CD4-positive, alpha-beta T cell treated with Interleukin-10 for 1 hour (primary cell): Measurements from ENCODE around the gene GNB1L.

Source experiments
- DNase-seq: peaks from one replicate; pipeline ENCODE4 v3.0.0-alpha.2; 2020

Gene GNB1L

DNA sequence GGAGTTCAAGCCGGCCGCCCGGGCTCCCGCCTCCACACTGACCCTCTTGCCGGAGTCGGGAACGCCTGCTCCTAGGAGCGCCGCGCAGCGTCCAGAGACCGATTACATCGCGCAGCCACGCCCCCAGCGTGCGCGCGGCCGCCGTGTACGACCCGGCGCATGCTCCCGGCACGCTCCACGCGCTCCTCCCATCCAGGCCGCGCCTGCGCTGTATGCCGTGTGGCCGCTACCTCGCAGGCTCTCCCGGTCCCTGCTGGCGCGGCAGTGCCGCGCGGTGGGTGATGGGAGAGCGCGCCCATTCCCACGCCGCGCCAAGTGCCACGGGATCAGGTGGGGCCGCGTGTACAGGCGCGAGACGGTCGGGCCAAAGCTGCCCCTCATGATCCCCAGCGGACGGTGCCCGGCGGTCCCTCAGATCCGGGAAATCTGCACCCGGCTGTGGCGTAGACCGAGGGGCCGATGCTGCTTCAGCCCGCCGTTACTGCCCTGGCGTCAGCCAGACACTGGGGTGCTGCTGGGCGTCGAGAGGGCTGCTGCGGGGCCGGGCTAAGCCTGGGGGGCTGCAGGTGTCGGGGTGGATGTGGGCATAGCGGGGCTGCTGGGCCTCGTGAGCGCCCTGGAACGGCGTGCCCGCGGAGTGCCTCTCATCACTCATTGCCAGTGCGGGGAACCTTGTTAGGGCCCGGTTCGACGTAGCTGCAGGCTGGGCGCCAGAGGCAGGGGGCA is at the start of gene GNB1L, which contains the start of gene RTL10:
Gene GNB1L, minus strand, starts transcription at position 97 of the 726 bp plus-strand sequence. CDS start 33,519 bp downstream, outside the sequence.
Gene RTL10, minus strand, starts transcription at position 97 of the 726 bp plus-strand sequence. CDS start 2,613 bp downstream, outside the sequence.
- peak; percentile 95 for DNase-seq

GRCh38 chr22:19904174-19904856 is 49.6 kb upstream of the GNB1L start:
- no peak for DNase-seq

GRCh38 chr22:19903513-19903912 is 48.8 kb upstream of the GNB1L start:
- DNase-seq = no peak

DNA sequence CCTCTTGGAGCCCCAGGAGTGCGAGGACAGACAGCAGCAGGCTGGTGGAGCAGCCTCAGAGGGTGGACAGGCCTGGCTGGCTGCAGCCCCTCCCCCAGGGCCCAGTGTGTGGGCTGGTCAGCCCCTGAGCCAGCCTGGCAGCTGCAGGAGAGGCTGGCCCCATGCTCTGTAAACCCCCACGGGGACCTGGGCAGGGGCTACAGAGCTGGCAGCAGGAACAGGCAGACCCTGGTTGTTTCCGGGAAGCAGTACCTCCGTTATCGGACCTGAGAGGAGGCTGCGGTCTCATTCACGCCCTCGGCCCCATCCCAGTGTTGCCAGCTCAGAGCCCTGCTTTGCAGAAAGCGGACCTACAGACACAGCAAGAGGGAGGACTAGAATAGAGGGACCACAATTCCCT is 48.4 kb upstream of the GNB1L start:
- no peak for DNase-seq

DNA sequence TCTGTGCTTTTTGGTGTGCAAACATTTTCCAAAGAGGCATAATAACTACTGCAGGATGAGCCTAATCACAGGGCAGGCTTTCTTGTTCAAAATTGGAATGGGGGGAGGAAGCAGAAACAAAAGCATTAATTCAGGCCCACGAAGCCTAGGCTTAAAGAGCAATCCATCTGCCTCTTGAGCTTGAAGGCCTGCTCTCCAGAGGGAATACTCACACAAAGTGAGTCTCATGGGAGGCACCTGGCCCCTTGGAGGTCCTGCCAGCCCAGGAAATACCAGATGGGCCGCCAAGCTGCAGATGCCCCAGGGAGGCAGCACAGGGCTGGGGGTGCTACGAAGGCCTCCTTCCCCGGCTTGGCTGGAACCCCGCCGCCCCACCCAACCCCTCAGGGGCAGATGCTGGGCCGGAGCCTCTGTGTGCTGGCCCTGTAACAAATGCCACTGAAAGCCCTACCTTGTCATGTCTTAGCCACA is 47.6 kb upstream of the GNB1L start:
- DNase-seq = no peak

GRCh38 chr22:19901577-19902244 is 47.0 kb upstream of the GNB1L start:
- no peak for DNase-seq

- no peak for DNase-seq
Observed at GRCh38 chr22:19900707-19901436, 46.2 kb upstream of the GNB1L start.

DNA sequence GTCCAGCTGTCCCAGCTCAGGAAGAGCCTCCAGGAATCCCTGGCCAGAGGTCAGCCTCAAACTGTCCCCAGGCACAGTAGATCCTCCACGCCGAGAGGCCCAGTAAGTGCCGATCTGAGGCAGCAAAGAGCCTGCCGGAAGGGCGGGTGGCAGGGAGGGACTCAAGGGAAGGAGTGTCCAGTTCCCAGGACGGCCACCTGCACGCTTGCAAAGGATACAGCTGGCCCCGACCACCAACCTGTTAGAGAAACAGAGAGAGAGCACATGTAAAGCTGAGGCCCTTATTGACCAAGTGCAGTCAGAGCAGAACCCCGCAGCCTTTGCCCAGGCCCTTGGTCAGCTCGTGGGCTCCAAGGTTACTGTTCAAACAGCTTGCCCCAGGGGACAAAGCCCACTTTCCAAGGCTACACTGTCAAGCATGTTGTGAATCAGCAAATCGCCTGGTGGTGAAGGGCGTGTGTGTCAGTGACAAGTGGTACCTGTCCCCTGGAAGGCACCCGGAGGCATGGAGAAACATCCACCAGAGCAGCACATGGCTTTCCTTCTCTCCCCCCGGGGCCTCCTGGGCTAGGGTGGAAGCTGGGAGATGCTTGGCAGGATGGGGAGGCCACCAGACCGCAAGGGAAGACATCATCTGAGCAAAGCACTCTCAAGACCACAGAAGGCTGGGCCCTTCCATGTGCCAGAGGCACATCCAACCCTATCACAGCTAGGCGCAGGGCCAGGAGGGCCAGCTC is 44.3 kb upstream of the GNB1L start:
- no peak for DNase-seq

- DNase-seq = no peak
Observed at GRCh38 chr22:19898145-19898544, 43.5 kb upstream of the GNB1L start.

- no peak for DNase-seq
Observed at GRCh38 chr22:19897726-19898125, 43.1 kb upstream of the GNB1L start.

- no peak for DNase-seq
Observed at GRCh38 chr22:19896665-19897355, 42.1 kb upstream of the GNB1L start.

DNA sequence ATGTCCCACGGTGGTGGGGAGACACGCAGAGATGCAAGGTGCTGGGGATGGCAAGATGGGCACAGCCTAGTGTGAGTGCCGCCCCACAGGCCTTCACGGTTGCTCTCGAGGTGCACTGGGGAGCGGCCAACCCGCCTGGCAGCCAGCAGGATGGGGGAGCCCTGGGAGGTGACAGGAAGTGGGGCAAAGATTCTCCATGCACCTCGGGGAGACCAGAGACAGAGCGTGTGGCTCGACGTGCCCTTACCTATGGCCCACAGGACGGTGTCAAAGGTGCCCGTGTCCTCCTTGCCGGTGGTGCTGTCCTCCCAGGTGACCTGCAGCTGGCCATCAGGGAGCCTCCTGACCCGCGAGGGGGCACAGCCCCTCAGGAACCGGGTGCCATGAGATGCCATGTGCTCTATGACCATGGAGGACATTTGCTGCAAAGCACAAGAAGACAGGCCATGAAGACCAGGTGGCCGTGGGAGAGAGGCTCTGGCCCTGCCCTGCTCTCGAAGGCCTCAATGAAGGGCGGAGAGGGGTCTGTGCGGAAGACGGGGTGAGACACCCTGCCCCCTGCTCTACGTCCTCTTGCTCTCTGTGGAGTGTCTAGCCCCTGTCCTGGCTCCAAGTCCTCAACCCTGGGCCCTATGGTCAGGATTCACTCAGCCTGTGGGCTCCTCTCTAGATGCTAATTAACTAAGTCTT is 40.6 kb upstream of the GNB1L start:
- DNase-seq = no peak

GRCh38 chr22:19893363-19893762 is 38.7 kb upstream of the GNB1L start:
- DNase-seq = no peak

GRCh38 chr22:19892925-19893324 is 38.3 kb upstream of the GNB1L start:
- DNase-seq = no peak

DNA sequence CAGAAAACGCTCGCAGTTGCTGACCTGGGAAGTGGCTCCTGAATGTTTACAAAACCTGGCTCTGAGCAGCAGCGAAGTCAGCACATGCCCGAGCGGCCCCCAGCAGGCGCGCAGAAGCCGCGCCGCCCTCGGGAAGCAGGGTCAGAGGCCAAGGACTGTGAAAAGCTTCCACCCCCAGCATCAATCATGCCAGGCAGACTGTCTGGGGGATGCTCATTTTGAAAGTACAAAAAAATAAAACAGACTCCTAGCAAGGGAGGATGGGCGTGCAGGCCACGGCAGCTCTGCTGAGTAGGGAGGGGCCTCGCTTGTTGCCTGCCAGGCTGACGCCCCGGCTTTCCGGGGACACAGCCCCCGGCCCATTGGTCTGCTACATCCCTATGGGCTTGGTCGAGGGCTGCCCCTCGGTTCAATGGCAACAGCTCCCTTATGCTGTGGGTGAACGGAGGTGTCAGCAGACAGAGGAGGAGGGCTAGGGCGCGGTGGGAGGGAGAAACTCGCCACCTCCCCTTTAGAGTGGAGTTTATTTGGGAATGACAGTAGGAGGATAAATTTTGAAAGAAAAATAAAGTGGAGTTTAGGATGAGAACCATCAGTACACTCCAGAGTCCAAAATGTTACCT is 37.7 kb upstream of the GNB1L start:
- peak; percentile 37 for DNase-seq

DNA sequence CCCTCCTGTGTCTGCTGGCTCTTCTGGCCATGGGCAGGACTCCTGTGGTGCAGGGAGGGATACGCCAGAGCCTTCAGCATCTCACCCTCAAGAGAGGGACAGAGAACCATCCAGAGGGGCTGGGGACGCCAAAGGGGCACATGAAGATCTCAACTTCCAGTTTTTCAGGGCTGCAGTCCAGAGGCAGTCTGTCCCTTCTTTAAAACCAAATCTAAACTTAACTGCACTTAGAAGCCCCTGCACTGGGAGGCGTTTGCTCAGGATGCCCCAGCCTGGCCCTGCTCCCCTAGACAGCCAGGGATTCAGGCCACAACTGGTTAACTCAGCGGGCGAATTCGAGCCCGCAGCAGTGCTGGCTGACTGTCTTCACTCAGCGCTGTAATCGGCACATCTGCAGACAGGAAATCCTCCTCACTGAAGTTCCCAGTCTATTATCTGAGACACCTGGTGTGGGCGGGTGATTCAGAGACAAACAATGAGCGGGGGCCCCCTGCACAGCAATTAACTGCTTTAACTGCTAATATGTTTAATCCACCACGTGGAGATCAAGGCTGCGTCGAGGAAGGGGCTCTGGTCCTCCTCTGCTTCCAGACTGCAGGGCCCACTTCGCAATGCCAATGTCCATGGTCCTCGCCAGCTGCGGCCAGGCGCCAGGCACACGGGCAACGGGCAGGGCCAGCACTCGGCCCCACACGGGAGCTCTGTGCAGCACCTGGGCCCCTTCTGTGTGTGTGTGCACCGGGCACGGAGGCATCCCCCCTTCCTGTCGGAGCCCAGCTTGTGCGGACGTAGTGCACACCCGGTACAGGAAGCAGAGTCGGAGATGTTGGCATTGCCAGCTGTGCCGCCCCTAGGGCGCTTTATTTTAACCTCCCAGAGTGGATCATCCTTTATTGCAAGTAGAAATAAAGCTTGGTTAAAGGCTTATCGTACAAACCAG is 36.9 kb upstream of the GNB1L start:
- DNase-seq = peak; percentile 81

GRCh38 chr22:19890502-19891316 is 36.0 kb upstream of the GNB1L start:
- DNase-seq = no peak

DNA sequence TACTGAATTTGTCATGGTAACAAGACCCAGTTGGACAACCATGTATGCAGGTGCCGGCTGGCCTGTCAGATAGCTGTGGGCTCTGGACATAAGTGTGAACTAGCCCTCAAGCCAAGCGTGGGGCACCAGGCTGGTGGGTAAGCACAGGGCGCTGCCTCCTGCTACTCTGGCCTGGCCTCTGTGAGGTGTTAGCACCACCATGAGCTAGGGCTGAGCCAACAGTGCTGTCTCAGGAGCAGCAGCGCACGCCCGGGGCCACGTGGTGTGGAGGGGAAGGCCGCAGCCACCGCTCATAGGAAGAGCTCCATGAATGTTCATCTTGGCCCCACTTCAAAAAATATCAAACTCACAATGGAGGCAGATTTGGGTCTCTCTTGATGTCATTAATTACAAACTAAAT is 35.3 kb upstream of the GNB1L start:
- DNase-seq = no peak
